ENCODE results near the gene MACF1. TPM values are rescaled to one million over a fixed set of nuclear protein-coding genes. Genes with fewer than 3 reads are reported as not detected.

The MACF1 gene
- total RNA-seq, 2 donors from 2014 or later: 355 to 400 TPM

DNA sequence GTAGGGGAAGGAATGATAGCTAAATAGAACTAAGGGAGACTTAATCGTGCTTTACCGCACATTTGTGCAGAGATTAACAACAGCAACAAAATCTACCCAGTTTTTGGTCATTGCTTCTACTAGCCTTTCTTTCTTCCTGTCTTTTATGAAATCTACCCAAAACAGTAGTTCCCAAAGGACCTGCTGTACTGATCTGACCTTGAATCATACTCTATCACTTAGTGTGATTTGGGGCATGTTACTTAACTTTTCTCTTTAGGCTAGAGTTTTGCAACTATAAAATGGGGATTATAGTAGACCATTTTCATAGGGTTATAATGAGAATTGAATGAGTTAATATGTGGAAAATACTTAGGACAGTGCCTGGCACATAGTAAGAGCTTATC lies 30.5 kb upstream of the MACF1 start:
- no peaks in the 10 kb centered on the region for H3K36me3 Mint-ChIP-seq
- ATAC-seq (no peak), DNase-seq (ENCODE audit: low spot score in 2 of 2) (no peak)
- H3K9me3 Mint-ChIP-seq: no peaks in the 10 kb centered on the region
- no peak overlapping the region for H3K27ac Mint-ChIP-seq

DNA sequence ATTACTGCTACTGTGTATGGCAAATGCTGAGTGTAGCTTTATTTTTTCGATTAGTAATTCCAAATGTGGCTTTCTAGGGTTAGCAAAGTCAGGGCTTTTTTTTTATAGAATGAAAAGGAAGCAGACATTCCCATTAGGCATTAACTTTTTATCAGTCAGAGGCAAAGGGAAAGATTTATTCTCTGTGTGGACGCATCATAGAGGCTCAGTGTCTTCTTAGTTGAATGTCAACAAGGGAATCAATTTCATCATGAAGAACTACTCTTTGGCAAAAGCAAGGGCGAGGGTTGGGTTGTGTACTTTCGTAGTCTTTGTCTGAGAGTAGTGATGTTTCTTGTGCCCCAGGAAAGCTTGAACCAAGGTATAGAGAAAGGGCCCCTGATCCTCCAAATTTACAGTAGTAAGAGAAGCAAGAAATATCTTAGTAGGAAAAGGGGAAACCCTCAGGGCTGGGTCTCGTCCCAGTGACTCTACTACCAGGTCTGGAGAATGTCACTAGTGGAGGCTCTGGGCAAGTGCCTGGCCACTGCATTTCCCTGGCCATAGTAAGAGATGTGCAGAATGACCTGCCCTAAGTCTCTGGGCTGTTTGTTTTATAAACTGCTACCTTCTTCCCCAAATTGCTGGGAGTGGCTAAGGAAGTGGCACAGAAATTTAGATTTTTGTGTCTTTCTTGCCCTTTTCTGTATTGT lies 30.0 kb upstream of the MACF1 start:
- Mint-ChIP-seq H3K9me3 (no peaks in the 10 kb centered on the region), H3K36me3 (no peaks in the 10 kb centered on the region), H3K27ac (no peak overlapping the region)
- DNase-seq (ENCODE audit: low spot score in 2 of 2): no peak
- ATAC-seq: no peak

GRCh38 chr1:39177706-39178105 lies 26.8 kb upstream of the MACF1 start:
- Mint-ChIP-seq H3K27ac (no peak overlapping the region), H3K36me3 (no peaks in the 10 kb centered on the region), H3K9me3 (no peaks in the 10 kb centered on the region)
- DNase-seq (ENCODE audit: low spot score in 2 of 2) (no peak), ATAC-seq (no peak)

- Mint-ChIP-seq H3K27ac (no peak overlapping the region), H3K9me3 (no peaks in the 10 kb centered on the region), H3K36me3 (no peaks in the 10 kb centered on the region)
- no peak for DNase-seq (ENCODE audit: low spot score in 2 of 2)
- ATAC-seq: no peak
Measured at GRCh38 chr1:39178541-39179431, 25.7 kb upstream of the MACF1 start.

GRCh38 chr1:39181311-39181710 lies 23.2 kb upstream of the MACF1 start:
- no peaks in the 10 kb centered on the region for H3K36me3 Mint-ChIP-seq
- DNase-seq (ENCODE audit: low spot score in 2 of 2) (no peak), ATAC-seq (no peak)
- H3K27ac Mint-ChIP-seq: peak overlapping the region; percentile 40 to 77
- no peaks in the 10 kb centered on the region for H3K9me3 Mint-ChIP-seq

DNA sequence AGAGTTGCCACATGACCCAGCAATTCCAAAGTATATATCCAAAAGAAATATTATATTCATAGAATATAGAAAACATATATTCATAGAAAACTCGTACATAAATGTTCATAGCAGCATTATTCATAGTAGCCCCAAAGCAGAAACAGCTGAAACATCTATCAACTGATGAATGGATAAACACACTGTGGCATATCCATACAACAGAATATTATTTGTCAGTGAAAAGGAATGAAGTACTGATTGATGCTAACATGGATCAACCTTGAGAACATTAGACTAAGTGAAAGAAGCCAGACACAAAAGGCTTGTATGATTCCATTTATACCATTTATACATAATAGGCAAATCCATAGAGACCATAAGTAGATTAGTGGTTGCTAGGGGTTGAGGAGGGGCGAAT lies 21.7 kb upstream of the MACF1 start:
- no peak for DNase-seq (ENCODE audit: low spot score in 2 of 2)
- Mint-ChIP-seq H3K27ac (peak overlapping the region in 1 of 2 donors; percentile 94), H3K36me3 (no peaks in the 10 kb centered on the region), H3K9me3 (no peaks in the 10 kb centered on the region)
- no peak for ATAC-seq

DNA sequence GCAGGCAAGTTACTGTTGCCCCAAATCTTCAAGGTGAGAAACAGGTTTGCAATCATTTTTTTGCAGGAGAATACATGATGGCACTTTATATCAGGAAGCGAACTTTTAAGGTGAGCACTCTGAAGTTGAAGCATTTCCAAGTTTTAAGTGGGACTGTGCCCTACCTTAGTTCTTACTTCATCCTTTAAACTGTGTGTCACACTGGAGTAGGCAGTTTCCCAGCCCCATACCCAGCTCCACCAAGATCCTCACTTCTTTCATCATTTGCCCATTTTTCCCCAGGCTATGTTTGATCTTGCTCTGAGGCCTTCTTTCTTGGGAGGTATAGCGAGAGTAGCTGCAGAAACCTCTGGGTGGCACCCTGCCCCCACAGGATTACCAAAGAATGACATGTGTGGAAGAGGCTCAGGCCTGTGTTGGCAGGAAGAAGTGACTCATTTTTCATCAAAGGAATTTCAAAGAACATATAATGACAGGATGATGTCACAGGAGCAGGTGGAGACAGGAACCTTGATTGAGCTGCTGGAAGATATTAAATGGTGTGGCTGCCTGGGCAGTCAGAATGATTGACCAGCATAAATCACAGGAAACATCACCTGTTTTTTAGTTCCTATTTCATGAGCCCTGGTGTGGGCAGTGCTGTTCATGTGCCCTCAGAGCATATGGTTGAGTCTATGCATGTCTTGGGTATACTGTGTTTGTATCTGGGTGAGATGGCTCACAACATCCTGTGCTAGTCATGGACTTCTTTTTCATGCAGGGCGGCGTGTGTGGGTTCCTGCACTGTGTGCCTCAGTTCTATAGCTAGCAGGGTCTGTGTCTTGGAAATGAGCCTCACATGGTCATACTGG lies 20.8 kb upstream of the MACF1 start:
- H3K27ac Mint-ChIP-seq: peak overlapping the region; percentile 94 to 98
- H3K36me3 Mint-ChIP-seq: no peaks in the 10 kb centered on the region
- DNase-seq (ENCODE audit: low spot score in 2 of 2): peak; percentile 72 to 88
- ATAC-seq: peak; percentile 84
- no peaks in the 10 kb centered on the region for H3K9me3 Mint-ChIP-seq

GRCh38 chr1:39184354-39184818 lies 20.1 kb upstream of the MACF1 start:
- Mint-ChIP-seq H3K27ac (peak overlapping the region; percentile 94 to 98), H3K36me3 (peaks cover 0 to 3% of the 10 kb centered on the region in 2 donors), H3K9me3 (no peaks in the 10 kb centered on the region)
- DNase-seq (ENCODE audit: low spot score in 2 of 2) (no peak), ATAC-seq (no peak)

- ATAC-seq: no peak
- H3K36me3 Mint-ChIP-seq: peaks cover 0 to 7% of the 10 kb centered on the region in 2 donors
- no peaks in the 10 kb centered on the region for H3K9me3 Mint-ChIP-seq
- peak overlapping the region; percentile 94 to 98 for H3K27ac Mint-ChIP-seq
- DNase-seq (ENCODE audit: low spot score in 2 of 2): no peak
Measured at GRCh38 chr1:39187275-39188046, 17.0 kb upstream of the MACF1 start.

DNA sequence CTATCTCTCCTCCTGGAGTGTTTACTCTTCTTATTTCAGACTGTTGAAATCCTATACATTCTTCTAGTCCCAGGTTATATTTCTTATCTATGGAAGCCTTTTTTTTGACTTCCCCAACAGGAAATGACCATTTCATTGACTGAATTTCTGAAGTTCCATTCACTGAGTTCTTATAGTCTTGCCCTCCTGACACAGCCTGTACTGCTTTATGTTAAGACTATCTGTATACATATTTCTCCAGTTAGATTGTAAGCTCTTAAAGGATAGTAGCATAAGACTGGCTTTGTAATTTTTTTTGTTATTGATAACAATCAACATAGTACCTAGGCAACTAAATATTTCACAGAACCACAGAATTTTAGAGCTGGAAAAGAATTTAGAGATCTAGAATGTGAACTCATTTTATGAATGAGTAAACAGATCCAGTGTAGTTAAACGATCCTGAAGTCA lies 14.9 kb upstream of the MACF1 start:
- DNase-seq (ENCODE audit: low spot score in 2 of 2): no peak
- Mint-ChIP-seq H3K9me3 (no peaks in the 10 kb centered on the region), H3K27ac (peak overlapping the region; percentile 94 to 100), H3K36me3 (peaks cover 0 to 11% of the 10 kb centered on the region in 2 donors)
- no peak for ATAC-seq

DNA sequence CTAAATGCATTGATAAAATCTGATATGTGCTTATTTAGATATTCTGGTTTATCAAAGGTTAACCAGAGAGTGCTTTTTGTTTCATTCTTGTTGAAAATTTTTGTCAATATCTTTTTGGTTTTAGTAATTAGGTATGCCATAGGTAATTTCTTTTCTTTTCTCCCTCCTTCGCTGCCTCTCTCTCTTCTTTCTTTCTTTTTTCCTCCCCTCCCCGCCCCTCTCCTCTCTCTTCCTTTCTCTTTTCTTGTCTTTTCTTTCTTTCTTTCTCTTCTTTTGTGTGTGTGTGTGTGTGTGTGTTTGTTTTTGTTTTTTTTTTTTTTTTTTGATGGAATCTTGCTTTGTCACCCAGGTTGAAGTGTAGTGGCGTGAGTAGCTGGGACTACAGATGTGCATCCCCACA lies 14.4 kb upstream of the MACF1 start:
- DNase-seq (ENCODE audit: low spot score in 2 of 2): no peak
- no peaks in the 10 kb centered on the region for H3K9me3 Mint-ChIP-seq
- ATAC-seq: no peak
- peak overlapping the region; percentile 48 to 100 for H3K27ac Mint-ChIP-seq
- H3K36me3 Mint-ChIP-seq: peaks cover 0 to 11% of the 10 kb centered on the region in 2 donors

GRCh38 chr1:39194398-39195051 lies 10.0 kb upstream of the MACF1 start:
- Mint-ChIP-seq H3K9me3 (no peaks in the 10 kb centered on the region), H3K36me3 (peaks cover 0 to 6% of the 10 kb centered on the region in 2 donors), H3K27ac (peak overlapping the region; percentile 100)
- DNase-seq (ENCODE audit: low spot score in 2 of 2): no peak
- ATAC-seq: no peak

GRCh38 chr1:39195166-39196111 lies 9.1 kb upstream of the MACF1 start:
- ATAC-seq: no peak
- H3K36me3 Mint-ChIP-seq: peaks cover 0 to 4% of the 10 kb centered on the region in 2 donors

More at GRCh38 chr1:39195166-39196111, 9.1 kb upstream of the MACF1 start:
- Mint-ChIP-seq H3K27ac (peak overlapping the region; percentile 87 to 100), H3K9me3 (no peaks in the 10 kb centered on the region)
- no peak for DNase-seq (ENCODE audit: low spot score in 2 of 2)
